Measurements from ENCODE around the gene ENAH. TPM values are rescaled to one million over a fixed set of nuclear protein-coding genes. Genes with fewer than 3 reads are reported as not detected.

ENAH gene
- total and polyA plus RNA-seq, 2 donors (not counting 1 experiment from before 2014, with no cell fraction given): 1.3 to 1.6 TPM

- H3K36me3 ChIP-seq (replicated peaks in 1 of 2; ENCODE audit: control extremely low read depth in 1 of 2, control insufficient read depth in 1 of 2, extremely low read depth in 1 of 2, insufficient read depth in 2 of 2, low read length in 1 of 2): no peaks in the 10 kb centered on the region
- H3K27ac Mint-ChIP-seq: no peak overlapping the region
- H3K27me3 Mint-ChIP-seq: peaks cover 2% of the 10 kb centered on the region
- no peak overlapping the region for H3K4me2 ChIP-seq (replicated peaks; ENCODE audit: low read depth, low read length, poor library complexity, severe bottlenecking)
- no peaks in the 10 kb centered on the region for H3K79me2 ChIP-seq (ENCODE audit: control insufficient read depth, insufficient read depth, low read length)
- no peak overlapping the region for H3K9ac ChIP-seq (ENCODE audit: low read length)
- POLR2A ChIA-PET: no interaction called here
- TF ChIP-seq EZH2 (IDR thresholded peaks at IDR 0.05; ENCODE audit: borderline replicate concordance, insufficient read depth, low read depth, low read length, poor library complexity, severe bottlenecking) (no peak), CTCF (IDR thresholded peaks at IDR 0.05) (no peak)
- DNase-seq (no peak), ATAC-seq (ENCODE audit: low read depth) (no peak)
- CTCF ChIA-PET: no interaction called here
- no peak overlapping the region for H3K4me3 Mint-ChIP-seq
- no peak overlapping the region for H3K27ac ChIP-seq (ENCODE audit: low read length in 2 of 2)
- H3K4me3 ChIP-seq (ENCODE audit: control extremely low read depth in 1 of 5, extremely low read depth in 1 of 5, insufficient read depth in 1 of 5, low read depth in 2 of 5, low read length in 4 of 5): no peak overlapping the region
- H3K9me3 Mint-ChIP-seq (ENCODE audit: insufficient read depth): no peaks in the 10 kb centered on the region
- no peaks in the 10 kb centered on the region for H3K4me1 ChIP-seq (ENCODE audit: control insufficient read depth in 2 of 2, insufficient read depth in 2 of 2, low read length in 2 of 2)
- H3K9me3 ChIP-seq (ENCODE audit: control extremely low read depth in 1 of 3, control insufficient read depth in 2 of 3, insufficient read depth in 1 of 3, low read length in 2 of 3): no peaks in the 10 kb centered on the region
- intact Hi-C loops (cut with micrococcal nuclease): no loop called here
- no CpG with 5 or more reads among the region's 7 CpGs for WGBS (ENCODE audit: insufficient coverage)
- no peaks in the 10 kb centered on the region for H3K27me3 ChIP-seq (replicated peaks in 1 of 4; ENCODE audit: control extremely low read depth in 1 of 4, control insufficient read depth in 3 of 4, insufficient read depth in 4 of 4, low read length in 3 of 4)
- no peaks in the 10 kb centered on the region for H4K20me1 ChIP-seq (ENCODE audit: control insufficient read depth, insufficient read depth, low read length, poor library complexity, severe bottlenecking)
- H2AFZ ChIP-seq (ENCODE audit: insufficient read depth, low read depth, low read length, poor library complexity, severe bottlenecking): no peak overlapping the region
- no peaks in the 10 kb centered on the region for H3K4me1 Mint-ChIP-seq
Observed at GRCh38 chr1:225520587-225521227, 132.2 kb downstream of the ENAH start.

GRCh38 chr1:225519166-225519863 lies 133.6 kb downstream of the ENAH start:
- H3K27ac Mint-ChIP-seq: no peak overlapping the region
- WGBS (ENCODE audit: insufficient coverage): 96% methylated on average over 15 of the region's 19 CpGs
- POLR2A ChIA-PET: no interaction called here

More at GRCh38 chr1:225519166-225519863, 133.6 kb downstream of the ENAH start:
- no peak for ATAC-seq (ENCODE audit: low read depth)
- Histone ChIP-seq H3K79me2 (ENCODE audit: control insufficient read depth, insufficient read depth, low read length) (no peaks in the 10 kb centered on the region), H3K4me2 (replicated peaks; ENCODE audit: low read depth, low read length, poor library complexity, severe bottlenecking) (no peak overlapping the region), H3K4me1 (ENCODE audit: control insufficient read depth in 2 of 2, insufficient read depth in 2 of 2, low read length in 2 of 2) (no peaks in the 10 kb centered on the region), H3K4me3 (ENCODE audit: control extremely low read depth in 1 of 5, extremely low read depth in 1 of 5, insufficient read depth in 1 of 5, low read depth in 2 of 5, low read length in 4 of 5) (no peak overlapping the region), H2AFZ (ENCODE audit: insufficient read depth, low read depth, low read length, poor library complexity, severe bottlenecking) (no peak overlapping the region), H3K9ac (ENCODE audit: low read length) (no peak overlapping the region), H3K27ac (ENCODE audit: low read length in 2 of 2) (no peak overlapping the region), H4K20me1 (ENCODE audit: control insufficient read depth, insufficient read depth, low read length, poor library complexity, severe bottlenecking) (no peaks in the 10 kb centered on the region), H3K36me3 (replicated peaks in 1 of 2; ENCODE audit: control extremely low read depth in 1 of 2, control insufficient read depth in 1 of 2, extremely low read depth in 1 of 2, insufficient read depth in 2 of 2, low read length in 1 of 2) (no peaks in the 10 kb centered on the region), H3K27me3 (replicated peaks in 1 of 4; ENCODE audit: control extremely low read depth in 1 of 4, control insufficient read depth in 3 of 4, insufficient read depth in 4 of 4, low read length in 3 of 4) (no peaks in the 10 kb centered on the region), H3K9me3 (ENCODE audit: control extremely low read depth in 1 of 3, control insufficient read depth in 2 of 3, insufficient read depth in 1 of 3, low read length in 2 of 3) (no peaks in the 10 kb centered on the region)
- Mint-ChIP-seq H3K4me1 (no peaks in the 10 kb centered on the region), H3K9me3 (ENCODE audit: insufficient read depth) (no peaks in the 10 kb centered on the region), H3K27me3 (no peaks in the 10 kb centered on the region), H3K4me3 (no peak overlapping the region)
- DNase-seq: no peak
- CTCF ChIA-PET: no interaction called here
- intact Hi-C loops (cut with micrococcal nuclease): no loop called here
- TF ChIP-seq EZH2 (IDR thresholded peaks at IDR 0.05; ENCODE audit: borderline replicate concordance, insufficient read depth, low read depth, low read length, poor library complexity, severe bottlenecking) (no peak), CTCF (IDR thresholded peaks at IDR 0.05) (no peak)

Data from B cell (primary cell).